Left forelimb (tissue), 1 donor: ENCODE measurements around the gene PABPN1L.

Experiments used
- DNase-seq: peaks from one replicate; pipeline ENCODE4 v3.0.0-alpha.2; 2018; ENCODE audit warnings: low spot score

The PABPN1L gene

DNA sequence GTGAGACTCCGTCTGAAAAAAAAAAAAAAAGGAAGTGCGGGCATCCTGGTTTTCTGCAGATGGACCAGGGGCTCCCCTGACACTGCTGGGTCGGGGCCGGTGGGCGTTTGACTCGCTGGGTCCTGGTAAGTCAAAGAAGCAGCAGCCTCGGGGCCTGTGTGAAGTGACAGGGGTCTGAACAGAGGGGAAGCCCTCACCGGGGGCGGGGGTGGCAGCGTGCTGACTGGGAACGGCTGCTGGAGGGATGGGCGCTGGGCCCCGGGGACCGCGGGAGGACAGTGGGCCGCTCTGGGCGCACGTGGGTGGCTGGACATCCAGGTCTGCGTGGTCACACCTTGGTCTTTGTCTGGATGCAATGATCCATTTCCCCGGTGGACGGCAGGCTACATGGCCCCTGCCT is 17.9 kb downstream of the PABPN1L start:
- no peak for DNase-seq

DNA sequence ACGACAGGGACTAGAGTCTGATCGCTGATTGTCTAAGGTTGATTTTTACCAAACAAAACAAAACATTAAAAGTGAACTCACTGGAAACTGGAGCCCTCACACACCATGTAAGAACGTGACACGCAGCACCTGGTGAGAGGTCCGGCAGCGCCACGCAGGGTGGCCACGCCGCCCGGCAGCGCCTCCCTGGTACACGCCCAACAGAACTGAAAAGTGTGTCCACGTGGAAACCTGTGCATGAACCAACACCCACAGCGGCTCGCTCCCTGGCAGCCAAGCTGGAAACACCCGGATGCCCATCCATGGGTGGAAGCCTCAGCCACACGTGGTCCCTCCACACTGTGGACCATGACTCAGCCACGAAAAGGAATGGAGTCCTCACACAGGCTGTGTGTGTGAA is 18.8 kb downstream of the PABPN1L start:
- no peak for DNase-seq

DNA sequence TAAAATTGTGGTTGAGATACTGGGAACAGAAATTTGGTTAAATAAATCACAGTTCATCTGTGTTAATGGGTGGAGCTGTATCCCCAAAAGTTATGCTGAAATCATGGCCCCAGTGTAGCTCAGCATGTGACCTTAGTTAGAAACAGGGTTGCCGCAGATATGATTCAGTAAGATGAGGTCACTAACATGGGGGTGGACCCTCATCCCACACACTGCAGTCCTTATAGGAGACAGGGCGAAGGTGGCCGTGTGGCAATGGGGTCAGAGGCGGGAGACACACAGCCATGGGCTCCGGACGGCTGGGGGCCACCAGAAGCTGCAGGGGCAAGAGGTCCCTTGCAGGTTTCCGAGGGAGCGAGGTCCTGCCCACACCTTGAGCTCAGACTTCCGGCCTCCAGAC is 20.4 kb downstream of the PABPN1L start:
- DNase-seq: no peak

DNA sequence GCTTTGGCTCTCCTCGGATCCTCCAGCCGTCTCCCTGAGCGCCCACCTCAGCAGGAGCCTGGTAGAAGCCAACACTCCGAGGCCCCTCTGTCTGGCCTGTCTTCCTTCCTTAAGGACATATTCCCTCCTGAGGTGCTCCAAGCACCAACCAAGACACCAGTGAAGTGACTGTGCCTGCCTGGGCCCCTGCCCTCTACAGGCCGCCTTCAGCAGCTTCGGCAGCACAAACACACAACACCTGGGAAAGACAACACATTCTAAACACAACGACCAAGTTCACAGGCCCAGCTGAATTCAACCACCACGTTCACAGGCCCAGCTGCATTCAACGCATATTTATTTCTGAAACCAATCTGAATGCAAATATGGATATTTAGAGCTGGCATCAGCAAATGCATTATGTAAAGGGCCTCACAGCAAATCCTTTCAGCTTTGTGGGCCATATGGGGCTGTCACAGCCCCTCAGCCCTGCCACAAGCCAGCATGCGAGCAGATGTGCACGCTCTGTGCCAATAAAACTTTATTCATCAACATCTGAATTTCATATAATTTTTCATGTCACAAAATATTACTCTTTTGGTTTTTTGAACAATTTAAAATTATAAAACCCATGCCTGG is 21.9 kb downstream of the PABPN1L start:
- DNase-seq: no peak

- no peak for DNase-seq
These were observed 23.2 kb downstream of the PABPN1L start for GRCh38 chr16:88843256-88843655.

DNA sequence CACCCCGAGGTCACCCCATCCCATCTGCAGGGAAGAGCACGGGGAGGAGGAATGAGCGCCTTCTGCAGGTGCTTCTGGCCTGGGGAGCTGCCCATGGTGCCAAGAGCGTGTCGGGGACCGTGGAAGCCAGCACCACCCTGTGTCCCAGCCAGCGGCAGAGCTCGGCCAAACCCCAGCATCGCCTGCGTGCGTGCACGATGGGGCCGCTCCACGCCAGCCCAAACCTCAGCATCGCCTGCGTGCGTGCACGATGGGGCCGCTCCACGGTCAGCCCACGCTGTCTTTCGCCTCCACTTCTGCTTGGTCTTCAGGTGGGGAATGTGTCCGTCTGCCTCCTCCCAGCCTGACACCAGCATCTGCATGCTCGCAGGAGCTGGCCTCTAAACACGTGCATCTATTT is 23.7 kb downstream of the PABPN1L start:
- no peak for DNase-seq

- no peak for DNase-seq
These were observed 24.1 kb downstream of the PABPN1L start for GRCh38 chr16:88842308-88842756.

- no peak for DNase-seq
These were observed 24.7 kb downstream of the PABPN1L start for GRCh38 chr16:88841521-88842307.

GRCh38 chr16:88840600-88841215 is 25.8 kb downstream of the PABPN1L start:
- no peak for DNase-seq

GRCh38 chr16:88839745-88840599 is 26.5 kb downstream of the PABPN1L start:
- no peak for DNase-seq

- DNase-seq: no peak
These were observed 27.4 kb downstream of the PABPN1L start for GRCh38 chr16:88839026-88839529.

GRCh38 chr16:88838566-88838965 is 27.9 kb downstream of the PABPN1L start:
- DNase-seq: no peak

GRCh38 chr16:88837806-88838205 is 28.7 kb downstream of the PABPN1L start:
- DNase-seq: no peak

DNA sequence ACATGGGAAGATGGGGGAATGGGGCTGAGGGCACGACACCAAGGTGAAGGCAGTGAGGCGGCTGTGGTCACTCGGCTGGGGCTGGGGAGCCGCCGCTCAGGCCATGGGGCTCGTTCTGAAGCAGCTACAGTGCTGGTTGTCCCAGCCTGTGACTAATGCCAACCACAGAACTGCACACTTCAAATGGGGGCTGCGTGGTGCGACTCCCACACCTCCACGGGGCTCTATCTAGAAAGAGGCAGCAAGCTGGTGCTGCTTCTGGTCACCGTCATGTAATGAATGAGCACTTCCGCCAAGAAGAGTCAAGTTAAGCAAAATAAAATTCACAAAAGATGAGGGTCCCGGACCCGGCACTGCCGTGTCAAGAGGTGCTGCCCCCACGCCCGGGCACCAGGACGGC is 29.7 kb downstream of the PABPN1L start:
- DNase-seq: no peak

GRCh38 chr16:88835818-88836217 is 30.6 kb downstream of the PABPN1L start:
- no peak for DNase-seq

DNA sequence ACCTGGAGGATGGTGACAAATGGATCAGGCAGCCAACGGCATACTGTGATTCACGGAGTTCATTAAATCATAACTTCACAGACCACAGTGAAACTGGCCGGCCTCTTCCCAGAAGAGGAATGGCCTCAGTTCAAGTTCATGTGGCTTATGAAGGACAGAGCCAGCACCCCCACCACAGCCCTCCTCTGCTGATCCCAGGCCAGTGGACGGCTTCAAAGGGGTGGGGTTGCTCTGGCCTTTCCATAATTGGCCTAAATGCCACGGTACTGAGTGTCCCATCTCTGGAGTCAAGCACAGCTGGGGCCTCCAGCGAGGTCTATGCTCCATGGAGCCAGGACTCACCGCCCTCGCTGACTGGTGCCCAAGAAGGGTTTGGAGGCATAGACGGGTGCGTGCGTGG is 31.1 kb downstream of the PABPN1L start:
- no peak for DNase-seq

- DNase-seq: no peak
These were observed 31.8 kb downstream of the PABPN1L start for GRCh38 chr16:88834670-88835069.

DNA sequence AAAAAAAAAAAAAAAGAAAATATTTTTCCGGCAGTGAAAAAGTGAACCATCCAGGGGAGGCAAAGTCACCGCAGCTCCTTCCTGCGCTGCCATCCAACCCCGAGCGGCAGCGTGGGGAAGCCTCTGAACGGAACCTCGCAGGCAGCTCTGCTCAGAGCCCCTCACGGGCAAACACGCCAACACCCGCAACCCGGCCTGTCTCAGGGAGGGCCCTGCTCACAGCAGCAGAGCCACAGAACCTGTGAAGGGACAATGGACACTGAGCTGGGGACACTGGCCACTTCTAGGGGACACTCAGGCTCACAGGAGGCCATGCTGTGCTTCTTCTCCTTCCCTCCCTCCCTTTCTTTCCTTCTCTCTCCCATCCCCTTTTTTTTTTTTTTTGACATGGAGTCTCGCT is 33.4 kb downstream of the PABPN1L start:
- DNase-seq: no peak

DNA sequence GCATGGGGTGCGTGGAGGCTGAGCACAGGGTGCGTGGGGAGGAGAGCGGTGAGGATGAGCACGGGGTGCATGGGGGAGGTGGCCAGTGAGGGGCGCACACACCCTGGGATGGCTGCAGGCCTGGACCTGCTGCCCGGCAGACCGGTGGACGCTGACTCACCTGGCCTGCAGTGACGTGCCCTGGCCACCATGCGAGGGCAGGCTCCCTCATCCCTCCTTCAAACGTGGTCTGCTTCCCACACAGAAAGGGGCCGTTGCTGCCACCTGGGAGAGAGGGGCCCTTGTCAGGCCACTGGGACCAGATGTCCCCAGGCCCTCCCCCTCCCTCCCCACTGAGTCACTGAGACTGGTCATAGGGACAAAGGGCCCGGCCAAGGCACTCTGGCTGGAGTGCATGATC is 34.6 kb downstream of the PABPN1L start:
- no peak for DNase-seq

DNA sequence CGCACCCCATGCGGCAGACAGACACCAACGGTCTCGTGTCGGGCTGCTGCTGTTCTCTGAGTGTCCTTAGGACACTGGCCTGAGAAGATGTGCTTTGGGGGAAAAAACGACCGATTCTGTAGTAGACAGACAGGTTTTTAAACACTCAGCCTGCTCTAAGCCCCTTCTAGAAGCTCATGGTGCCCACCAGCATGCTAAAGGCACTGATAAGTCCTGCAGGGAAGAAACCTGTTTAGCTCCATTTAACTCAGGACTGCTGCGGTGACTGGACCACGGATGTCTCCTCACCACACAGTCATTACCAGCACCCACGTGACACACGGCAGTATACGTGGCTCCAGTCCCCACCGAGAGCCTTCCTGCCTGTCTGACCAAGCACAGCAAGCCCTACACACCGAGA is 35.7 kb downstream of the PABPN1L start:
- DNase-seq: no peak

DNA sequence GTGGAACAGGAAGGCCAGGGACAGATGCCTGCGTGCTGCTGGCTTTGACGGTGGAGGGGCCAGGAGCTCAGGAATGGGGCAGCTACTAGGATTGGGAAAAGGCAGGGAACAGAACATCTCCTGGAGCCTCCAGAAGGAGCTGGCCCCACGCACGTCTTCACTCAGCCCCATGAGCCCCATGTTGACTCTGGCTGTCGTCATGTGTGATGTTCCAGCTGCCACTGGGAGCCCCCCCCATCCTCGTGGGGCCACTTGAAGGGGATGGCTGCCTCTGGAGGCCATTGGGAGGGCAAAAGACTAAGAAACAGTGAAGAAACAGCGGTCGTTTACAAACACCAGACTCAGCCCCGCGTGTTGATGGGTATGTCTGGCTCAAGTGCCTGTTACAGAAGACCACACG is 36.2 kb downstream of the PABPN1L start:
- no peak for DNase-seq

DNA sequence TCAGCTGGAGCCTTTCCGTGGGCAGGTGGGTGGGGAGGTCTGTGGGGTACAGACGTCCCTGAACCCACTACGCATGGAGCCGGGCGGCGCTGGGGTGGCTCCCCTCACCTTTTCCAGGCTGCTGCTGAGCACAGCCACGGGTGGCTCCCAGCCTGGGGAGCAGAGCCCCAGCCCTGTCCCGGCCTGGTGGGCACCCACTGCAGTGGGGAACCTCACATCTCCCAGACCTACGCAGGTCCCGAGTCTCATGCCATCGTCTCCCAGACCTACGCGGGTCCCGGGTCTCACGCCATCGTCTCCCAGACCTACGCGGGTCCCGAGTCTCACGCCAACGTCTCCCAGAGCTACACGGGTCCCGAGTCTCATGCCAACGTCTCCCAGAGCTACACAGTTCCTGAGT is 37.7 kb downstream of the PABPN1L start:
- DNase-seq: no peak
